Transverse colon (tissue), 4 donors: ENCODE measurements around the gene IGFLR1. TPM values are rescaled to one million over a fixed set of nuclear protein-coding genes. Genes with fewer than 3 reads are reported as not detected.
"Not testable (repeated sequence)": the region's sequence is repeated elsewhere in the genome, so short reads cannot be mapped to it uniquely, and the experiment has no call there.

Source experiments
- DNase-seq: peaks from one replicate; pipeline ENCODE4 v3.0.0-alpha.2; 2019
- H3K27ac ChIP-seq, 4 donors: fragments of 200-600 bp; sonication (generic); 2 replicates each; pipeline ENCODE4 v1.5.1; 2016 to 2018; ENCODE audit warnings: inconsistent platforms in 4 of 4
- H3K27me3 ChIP-seq: fragments of 200-600 bp; sonication (generic); 2 replicates; pipeline ENCODE4 v1.5.1; 2017; ENCODE audit warnings: inconsistent platforms
- H3K36me3 ChIP-seq, 4 donors: fragments of 200-600 bp; sonication (generic); 2 replicates each; pipeline ENCODE4 v1.5.1; 2017 to 2019; ENCODE audit warnings: inconsistent platforms in 4 of 4
- H3K4me1 ChIP-seq, 4 donors: fragments of 200-600 bp; sonication (generic); 2 replicates each; pipeline ENCODE4 v1.5.1; 2017 to 2020; ENCODE audit warnings: inconsistent platforms in 4 of 4
- H3K4me3 ChIP-seq, 4 donors: fragments of 200-600 bp; sonication (generic); 1 replicate in 1 of 4; 2 replicates in 3 of 4; pipeline versions ENCODE4 v1.5.1 to v1.6.1; 2017 to 2019; ENCODE audit warnings: inconsistent platforms in 4 of 4
- H3K9me3 ChIP-seq, 2 donors: fragments of 200-600 bp; sonication (generic); 2 replicates each; pipeline ENCODE4 v1.5.1; 2017 to 2019; ENCODE audit warnings: inconsistent platforms in 2 of 2
- CTCF ChIP-seq, 5 experiments: fragments of 200-600 bp in 3 of 5; fragments of 450-650 bp in 2 of 5; sonication (generic) in 3 of 5; IDR thresholded peaks; 1 replicate in 2 of 5; 2 replicates in 3 of 5; pipeline ENCODE4 v1.5.1; 2016 to 2017; ENCODE audit warnings: antibody characterized with exemption in 5 of 5, inconsistent platforms in 3 of 5, mild to moderate bottlenecking in 2 of 5, moderate library complexity in 1 of 5
- EP300 ChIP-seq: sonication (generic); formaldehyde crosslinking; IDR thresholded peaks from one replicate; pipeline ENCODE4 v1.6.1; 2017; ENCODE audit warnings: antibody characterized with exemption, low read depth
- POLR2A ChIP-seq: fragments of 450-650 bp; IDR thresholded peaks from one replicate; pipeline ENCODE4 v1.6.1; 2016; ENCODE audit warnings: antibody characterized with exemption, mild to moderate bottlenecking, moderate library complexity
- POLR2AphosphoS5 ChIP-seq, 3 donors: sonication (generic); formaldehyde crosslinking; IDR thresholded peaks; one replicate each; pipeline ENCODE4 v1.6.1; 2016; ENCODE audit warnings: antibody characterized with exemption in 3 of 3
- WGBS, 2 donors: methylation state at CpG; one replicate each; pipeline ENCODE4 v1.1.5; 2018; ENCODE audit warnings: low coverage in 1 of 2; 5-methylcytosine and 5-hydroxymethylcytosine counted together
- in situ Hi-C, 4 donors: fragments of 200-750 bp; cut with MboI; loops; one replicate each; pipeline versions ENCODE4 v1.15.0 to v1.15.1; 2017; ENCODE audit warnings: low sequenced_read_pairs in 3 of 4, low pct_ligation_motif_present in 1 of 4, low pct_unique_long_range_greater_than_20kb in 1 of 4
- intact Hi-C: fragments of 100-400 bp; cut with DNase I; formaldehyde crosslinking; loops from one replicate; pipeline ENCODE4 v1.15.1; 2023; ENCODE audit warnings: low total_unique reads
- total RNA-seq, 4 donors: library from RNA; depleted of rRNA; stranded (reverse); fragments of >200 nt; gene quantifications; one replicate each; pipeline ENCODE4 v1.1.0, GENCODE V29; 2016

IGFLR1 gene
- total RNA-seq, 4 donors from 2014 or later = 0.40 to 7.3 (median 6.0) TPM

GRCh38 chr19:35727956-35728706 lies 14.1 kb downstream of the IGFLR1 start:
- DNase-seq = no peak
- TF ChIP-seq POLR2AphosphoS5 (IDR thresholded peaks at IDR 0.05) (no peak), EP300 (no peak), POLR2A (no peak), CTCF (IDR thresholded peaks at IDR 0.05) (no peak)
- 82 to 93% methylated on average over 2 to 19 of the region's 19 CpGs for WGBS, 2 donors
- H3K36me3 ChIP-seq = peaks cover 0 to 85% (median 44%) of the 10 kb centered on the region in 4 donors
- H3K9me3 ChIP-seq = no peaks in the 10 kb centered on the region
- H3K4me1 ChIP-seq = no peaks in the 10 kb centered on the region
- intact Hi-C loops = no loop called here
- in situ Hi-C loops = no loop called here
- H3K27ac ChIP-seq = no peak overlapping the region
- H3K27me3 ChIP-seq = no peaks in the 10 kb centered on the region
- H3K4me3 ChIP-seq = no peak overlapping the region

GRCh38 chr19:35727053-35727955 lies 14.9 kb downstream of the IGFLR1 start:
- Histone ChIP-seq H3K4me1 (no peaks in the 10 kb centered on the region), H3K4me3 (no peak overlapping the region), H3K36me3 (peaks cover 0 to 91% (median 48%) of the 10 kb centered on the region in 4 donors), H3K27ac (no peak overlapping the region), H3K27me3 (no peaks in the 10 kb centered on the region), H3K9me3 (no peaks in the 10 kb centered on the region)
- in situ Hi-C loops (no loop called here), intact Hi-C loops (no loop called here)
- 93% methylated on average over 17 of the region's 25 CpGs; no CpG with 5 or more reads in 1 of the 2 donors for WGBS, 2 donors
- TF ChIP-seq POLR2AphosphoS5 (IDR thresholded peaks at IDR 0.05) (no peak), CTCF (IDR thresholded peaks at IDR 0.05) (no peak), EP300 (no peak), POLR2A (no peak)
- DNase-seq = no peak

GRCh38 chr19:35725216-35725861 lies 16.9 kb downstream of the IGFLR1 start:
- H3K36me3 ChIP-seq = peaks cover 0 to 83% (median 43%) of the 10 kb centered on the region in 4 donors
- 93% methylated on average over 21 of the region's 23 CpGs; no CpG with 5 or more reads in 1 of the 2 donors for WGBS, 2 donors
- no peaks in the 10 kb centered on the region for H3K4me1 ChIP-seq
- in situ Hi-C loops = no loop called here
- no peak for TF ChIP-seq POLR2A
- TF ChIP-seq CTCF (IDR thresholded peaks at IDR 0.05) = no peak
- TF ChIP-seq EP300 = no peak
- TF ChIP-seq POLR2AphosphoS5 (IDR thresholded peaks at IDR 0.05) = no peak
- no peak overlapping the region for H3K4me3 ChIP-seq
- no peaks in the 10 kb centered on the region for H3K27me3 ChIP-seq
- intact Hi-C loops = no loop called here
- no peak overlapping the region for H3K27ac ChIP-seq
- no peak for DNase-seq
- H3K9me3 ChIP-seq = no peaks in the 10 kb centered on the region

GRCh38 chr19:35724560-35724959 lies 17.7 kb downstream of the IGFLR1 start:
- WGBS, 2 donors = 95% methylated on average over 12 of the region's 12 CpGs; no CpG with 5 or more reads in 1 of the 2 donors
- no peak overlapping the region for H3K27ac ChIP-seq
- DNase-seq = no peak
- no peaks in the 10 kb centered on the region for H3K9me3 ChIP-seq
- H3K4me3 ChIP-seq = no peak overlapping the region
- peaks cover 0 to 4% (median 2%) of the 10 kb centered on the region in 4 donors for H3K4me1 ChIP-seq
- no peaks in the 10 kb centered on the region for H3K27me3 ChIP-seq
- TF ChIP-seq CTCF (IDR thresholded peaks at IDR 0.05) (no peak), POLR2AphosphoS5 (IDR thresholded peaks at IDR 0.05) (no peak), POLR2A (no peak), EP300 (no peak)
- in situ Hi-C loops = no loop called here
- intact Hi-C loops = no loop called here
- peaks cover 0 to 75% (median 37%) of the 10 kb centered on the region in 4 donors for H3K36me3 ChIP-seq

GRCh38 chr19:35724132-35724531 lies 18.1 kb downstream of the IGFLR1 start:
- H3K27me3 ChIP-seq, H3K4me3 ChIP-seq, H3K27ac ChIP-seq, H3K9me3 ChIP-seq, in situ Hi-C loops, DNase-seq, H3K4me1 ChIP-seq, intact Hi-C loops: not testable (repeated sequence)
- peaks cover 0 to 72% (median 35%) of the 10 kb centered on the region in 4 donors for H3K36me3 ChIP-seq
- 93 to 100% methylated on average over 1 to 7 of the region's 7 CpGs for WGBS, 2 donors
